Choroid plexus epithelial cell (primary cell): ENCODE results near the gene PITPNM3.

Source experiments
- DNase-seq: peaks from one replicate; pipeline ENCODE4 v3.0.0-alpha.2; 2010; ENCODE audit warnings: low read depth
- H3K4me3 ChIP-seq: 2 replicates; pipeline ENCODE4 v1.5.1; 2011; ENCODE audit warnings: low read depth, mild to moderate bottlenecking, control low read depth, low read length, moderate library complexity
- TF ChIP-seq, protein P1 (sequence below): conservative IDR thresholded peaks from 2 replicates; pipeline ENCODE4 v1.5.1; 2011; ENCODE audit warnings: low read depth, mild to moderate bottlenecking, control low read depth, inconsistent platforms, low read length, moderate library complexity

Gene PITPNM3

DNA sequence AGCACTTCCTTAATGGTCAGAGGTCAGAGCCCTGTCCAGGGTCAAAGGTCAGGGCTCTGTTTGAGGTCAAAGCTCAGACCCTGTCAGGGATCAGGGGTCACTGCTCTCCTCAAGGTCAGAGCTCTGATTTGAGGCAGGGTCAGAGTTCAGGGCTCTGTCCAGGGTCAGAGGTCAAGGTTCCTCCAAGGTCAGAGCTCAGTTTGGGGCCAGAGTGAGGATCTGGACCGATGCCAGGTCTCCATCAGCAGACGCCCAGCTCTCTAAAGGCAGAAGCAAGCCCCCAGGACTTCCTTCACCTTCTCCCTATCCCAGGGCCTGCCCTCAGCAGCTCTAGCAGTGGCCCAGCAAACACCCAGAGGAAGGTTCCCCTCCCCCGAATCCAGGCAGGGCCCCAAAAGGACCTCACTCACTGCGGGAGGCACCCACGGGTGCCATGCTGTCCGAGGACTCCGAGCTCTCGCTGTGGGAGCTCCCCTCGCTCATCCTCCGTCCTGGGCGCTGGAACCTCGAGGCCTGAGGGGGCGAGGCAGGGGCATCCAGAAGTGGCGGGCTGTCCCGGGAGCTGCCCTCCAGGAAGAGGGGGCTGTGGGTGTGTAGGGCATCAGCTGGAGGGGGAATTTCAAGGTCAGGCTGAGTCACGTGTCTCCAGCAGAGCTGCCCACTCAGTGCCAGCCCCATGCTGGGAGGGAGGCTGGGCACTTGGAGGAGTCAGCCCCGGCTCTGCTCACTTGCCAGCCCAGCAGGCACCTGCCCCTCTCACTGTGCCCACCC lies 85.4 kb downstream of the PITPNM3 start:
- no peak overlapping the region for H3K4me3 ChIP-seq
- TF ChIP-seq, protein P1, sequence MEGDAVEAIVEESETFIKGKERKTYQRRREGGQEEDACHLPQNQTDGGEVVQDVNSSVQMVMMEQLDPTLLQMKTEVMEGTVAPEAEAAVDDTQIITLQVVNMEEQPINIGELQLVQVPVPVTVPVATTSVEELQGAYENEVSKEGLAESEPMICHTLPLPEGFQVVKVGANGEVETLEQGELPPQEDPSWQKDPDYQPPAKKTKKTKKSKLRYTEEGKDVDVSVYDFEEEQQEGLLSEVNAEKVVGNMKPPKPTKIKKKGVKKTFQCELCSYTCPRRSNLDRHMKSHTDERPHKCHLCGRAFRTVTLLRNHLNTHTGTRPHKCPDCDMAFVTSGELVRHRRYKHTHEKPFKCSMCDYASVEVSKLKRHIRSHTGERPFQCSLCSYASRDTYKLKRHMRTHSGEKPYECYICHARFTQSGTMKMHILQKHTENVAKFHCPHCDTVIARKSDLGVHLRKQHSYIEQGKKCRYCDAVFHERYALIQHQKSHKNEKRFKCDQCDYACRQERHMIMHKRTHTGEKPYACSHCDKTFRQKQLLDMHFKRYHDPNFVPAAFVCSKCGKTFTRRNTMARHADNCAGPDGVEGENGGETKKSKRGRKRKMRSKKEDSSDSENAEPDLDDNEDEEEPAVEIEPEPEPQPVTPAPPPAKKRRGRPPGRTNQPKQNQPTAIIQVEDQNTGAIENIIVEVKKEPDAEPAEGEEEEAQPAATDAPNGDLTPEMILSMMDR, result no peak
- no peak for DNase-seq

DNA sequence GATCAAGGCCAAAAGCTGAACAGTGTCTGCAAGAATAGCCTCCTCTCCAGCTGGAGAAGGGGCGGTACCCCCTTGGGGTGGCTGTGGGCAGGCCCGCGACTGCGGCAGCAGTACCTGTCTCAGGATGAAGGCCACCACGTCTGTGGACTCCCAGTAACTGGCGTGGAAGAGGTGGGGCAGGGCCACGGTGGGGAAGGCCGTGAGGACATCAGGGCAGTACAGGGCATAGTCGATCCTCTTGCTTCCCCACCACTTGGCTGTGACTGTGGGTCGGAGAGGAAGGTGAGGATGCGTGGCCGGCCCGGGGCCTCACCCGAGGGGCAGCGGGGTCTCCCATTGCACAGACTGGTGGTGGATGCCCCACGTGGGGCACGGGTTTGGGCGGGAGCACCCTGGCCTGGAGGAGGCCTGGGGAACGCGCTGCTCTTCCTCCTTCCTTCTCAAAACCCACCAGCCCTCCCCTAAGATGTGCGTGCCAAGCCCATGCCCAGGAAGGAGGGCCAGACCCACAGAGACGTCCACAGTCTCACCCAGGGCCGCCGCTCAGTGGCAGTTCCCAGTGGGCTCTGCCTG lies 86.1 kb downstream of the PITPNM3 start:
- no peak for DNase-seq
- no peak overlapping the region for H3K4me3 ChIP-seq
- TF ChIP-seq, protein P1, result no peak

DNA sequence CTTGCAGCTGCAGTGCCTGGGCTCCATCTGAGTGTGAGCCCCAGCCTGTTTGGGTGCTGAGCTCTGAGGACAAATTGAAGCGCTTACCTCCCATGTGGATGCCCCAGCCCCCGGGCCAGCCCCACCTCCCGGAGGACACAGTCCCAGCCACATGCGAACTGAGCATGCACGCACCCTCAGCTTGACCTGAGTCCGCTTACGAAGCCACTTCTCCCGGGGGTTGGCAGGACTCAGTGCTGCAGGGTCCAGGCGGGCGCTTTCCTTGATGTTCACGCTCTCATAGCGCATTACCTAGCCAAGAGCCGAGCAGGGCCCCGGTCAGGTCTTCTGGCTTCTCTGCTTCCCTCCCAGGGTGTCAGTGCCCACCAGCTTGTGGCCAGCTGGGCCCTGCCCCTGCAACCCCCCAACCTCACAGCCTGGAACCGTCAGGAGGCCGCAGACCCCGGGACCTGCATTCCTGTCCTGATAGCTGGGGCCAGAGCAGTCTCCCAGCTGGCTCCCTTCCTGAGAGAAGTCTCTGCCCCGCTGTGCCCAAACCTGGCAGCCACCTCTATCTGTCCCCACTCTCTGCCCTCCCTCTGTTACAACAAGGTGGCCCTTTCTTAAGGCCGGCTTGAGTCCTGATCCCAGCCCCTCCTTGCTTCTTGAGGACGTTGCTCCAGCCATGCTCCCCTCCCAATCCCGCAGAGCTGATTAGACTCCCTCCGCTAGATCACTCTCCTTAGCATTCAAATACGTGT lies 88.1 kb downstream of the PITPNM3 start:
- H3K4me3 ChIP-seq, result no peak overlapping the region
- TF ChIP-seq, protein P1, result no peak
- no peak for DNase-seq

DNA sequence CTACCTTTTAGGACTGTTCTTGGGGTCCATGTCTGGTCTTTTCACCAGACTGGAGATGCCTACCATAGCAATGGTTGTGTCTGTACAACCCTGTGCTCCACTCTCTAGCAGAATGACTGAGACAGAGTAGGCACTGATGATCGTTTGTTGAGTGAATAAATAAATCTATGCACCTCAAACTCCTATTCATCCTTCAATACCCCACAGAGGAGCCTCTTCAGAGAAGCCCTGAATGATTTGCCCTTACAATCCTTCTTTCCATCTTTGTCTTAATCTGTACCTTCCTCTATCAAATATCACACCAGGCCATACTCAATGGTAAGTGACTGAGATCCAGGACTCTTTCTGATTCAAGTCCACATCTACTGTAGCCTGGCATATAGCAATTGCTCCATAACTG lies 88.8 kb downstream of the PITPNM3 start:
- TF ChIP-seq, protein P1, result no peak
- H3K4me3 ChIP-seq, result no peak overlapping the region
- no peak for DNase-seq

DNA sequence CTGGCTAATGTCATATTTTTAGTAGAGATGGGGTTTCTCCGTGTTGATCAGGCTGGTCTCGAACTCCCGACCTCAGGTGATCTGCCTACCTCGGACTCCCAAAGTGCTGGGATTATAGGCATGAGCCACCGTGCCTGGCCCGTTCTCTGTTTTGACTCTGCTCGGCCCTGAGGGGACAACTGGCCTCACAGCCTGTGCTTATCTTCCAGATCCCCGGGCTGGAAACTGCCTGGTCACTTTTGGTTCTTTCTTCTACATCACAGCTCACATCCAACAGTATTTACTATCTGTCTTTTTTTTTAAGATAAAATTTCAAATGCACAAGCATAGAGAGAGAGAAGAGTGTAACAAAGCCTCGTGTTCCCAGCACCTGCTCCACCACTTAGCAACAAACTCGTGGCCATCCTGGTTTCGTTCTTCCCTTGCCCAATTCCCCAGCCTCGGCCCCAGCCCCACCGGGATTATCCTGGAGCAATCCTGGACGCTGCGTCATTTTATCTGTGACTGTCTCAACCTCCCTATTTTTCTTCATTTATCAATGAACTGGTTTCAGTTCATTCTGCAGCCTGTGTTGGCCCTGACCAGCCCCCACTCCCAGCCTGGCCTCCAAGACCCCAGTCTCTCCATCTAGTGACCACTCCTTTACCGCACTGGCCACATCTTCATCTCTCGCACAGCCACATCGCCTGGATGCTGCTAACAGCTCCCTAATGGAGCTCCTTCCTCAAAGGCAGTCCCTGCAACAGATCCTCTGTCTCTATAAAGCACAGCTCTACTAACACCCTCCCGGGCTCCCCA lies 91.0 kb downstream of the PITPNM3 start:
- DNase-seq, result no peak
- TF ChIP-seq, protein P1, result no peak
- no peak overlapping the region for H3K4me3 ChIP-seq

DNA sequence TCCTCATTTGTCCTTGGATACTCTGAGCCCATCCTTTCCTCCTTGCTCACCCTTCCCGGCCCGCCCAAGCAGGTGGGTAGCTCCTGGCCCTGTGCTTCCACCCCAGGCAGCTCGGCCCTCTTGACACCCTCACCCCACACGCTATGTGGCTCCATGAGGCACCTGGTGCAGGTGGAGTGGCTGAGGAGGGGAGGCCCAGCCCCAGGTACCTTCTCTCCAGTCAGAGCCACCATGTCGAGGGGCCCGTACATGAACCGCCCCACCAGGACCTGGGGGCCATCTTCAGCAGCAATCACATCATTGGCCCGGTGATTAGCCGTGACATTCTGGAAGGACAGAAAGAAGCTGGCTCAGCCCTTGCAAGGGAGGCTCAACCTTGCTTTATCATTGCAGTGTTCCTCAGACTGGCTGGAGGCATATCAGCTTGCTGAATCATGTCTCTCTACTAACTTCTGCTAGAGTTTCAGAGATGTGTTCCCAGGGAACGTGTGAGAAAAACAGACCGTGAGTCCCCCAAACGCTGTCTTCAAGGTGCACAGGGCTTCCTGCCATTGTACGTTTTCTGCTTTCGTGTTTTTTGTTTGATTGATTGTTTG lies 91.8 kb downstream of the PITPNM3 start:
- H3K4me3 ChIP-seq, result no peak overlapping the region
- DNase-seq, result peak; percentile 20
- TF ChIP-seq, protein P1, result no peak
